Anterior cingulate cortex (tissue), 58 donors: ENCODE data around the gene RALGAPB.
"Not testable (repeated sequence)": the region's sequence is repeated elsewhere in the genome, so short reads cannot be mapped to it uniquely, and the experiment has no call there.

ENCODE experiments used
- DNase-seq, 58 donors: peaks; one replicate each; lab custom pipeline; 2025; lab: John Stamatoyannopoulos, UW

RALGAPB gene

DNA sequence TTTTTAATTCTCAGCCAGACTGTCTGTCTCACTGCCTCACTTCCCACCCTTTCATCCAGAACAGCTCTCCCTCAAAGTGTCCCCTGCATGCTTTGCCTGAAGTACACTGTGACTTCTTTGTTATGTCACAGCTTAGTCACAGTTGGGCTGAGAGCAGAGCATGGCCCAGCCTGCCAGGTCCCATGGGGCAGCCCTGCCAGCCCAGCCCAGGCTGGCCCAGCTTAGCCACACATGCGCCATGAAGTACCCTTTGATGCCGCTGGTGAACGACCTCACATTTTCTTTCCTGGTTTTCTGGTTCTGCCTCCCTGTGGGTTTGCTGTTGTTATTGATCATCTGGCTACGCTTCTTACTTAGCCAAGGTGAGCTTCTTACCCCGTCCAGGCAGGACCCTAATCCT lies 108.4 kb downstream of the RALGAPB start, which contains the start of gene ADIG:
Gene ADIG (plus strand): TSS at position 185 of the 400 bp plus-strand sequence. CDS start 54 bp downstream, at position 239.
- peak in 51 of 58 donors; percentile 7 to 84 (median 51) for DNase-seq

DNA sequence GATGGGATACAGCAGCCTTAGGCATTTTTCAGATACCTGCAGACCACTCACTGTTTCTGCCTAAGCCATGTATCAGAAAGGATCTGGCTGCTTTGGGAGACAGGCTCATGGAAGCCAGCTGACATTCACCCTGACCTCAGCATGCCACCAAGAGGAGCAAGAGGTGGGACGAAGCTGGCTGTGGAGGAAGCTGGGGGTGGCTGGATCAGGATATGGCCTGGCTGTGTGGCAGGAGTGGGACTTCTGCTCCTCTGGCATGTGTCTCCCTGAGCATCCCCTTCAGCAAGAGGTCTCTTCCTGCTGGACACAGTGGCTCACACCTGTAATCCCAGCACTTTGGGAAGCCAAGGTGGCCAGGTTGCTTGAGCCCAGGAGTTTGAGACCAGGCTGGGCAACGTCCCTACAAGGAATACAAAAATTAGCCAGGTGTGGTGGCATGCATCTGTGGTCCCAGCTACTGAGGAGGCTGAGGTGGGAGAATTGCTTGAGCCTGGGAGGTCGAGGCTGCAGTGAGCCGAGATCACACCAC lies 109.3 kb downstream of the RALGAPB start:
- no peak for DNase-seq

DNA sequence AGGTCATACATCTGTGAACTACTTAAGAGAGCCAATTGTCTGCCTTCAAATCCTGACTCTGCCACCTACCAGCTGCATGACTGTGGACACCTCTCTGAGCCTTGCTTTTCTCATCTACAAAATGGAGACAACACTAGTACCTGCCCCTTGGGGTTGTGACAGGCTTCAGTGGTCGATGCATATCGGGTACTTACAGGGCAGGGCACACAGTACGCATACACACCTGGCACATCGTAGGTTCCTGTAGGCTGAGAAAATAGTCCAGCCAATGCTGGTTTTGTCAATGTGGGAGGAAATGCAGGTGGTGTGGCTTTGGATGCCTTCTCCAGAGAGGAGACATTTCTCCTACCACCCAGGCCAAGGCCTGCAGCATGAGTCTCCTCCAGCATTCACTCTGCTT lies 110.7 kb downstream of the RALGAPB start:
- DNase-seq, result no peak

DNA sequence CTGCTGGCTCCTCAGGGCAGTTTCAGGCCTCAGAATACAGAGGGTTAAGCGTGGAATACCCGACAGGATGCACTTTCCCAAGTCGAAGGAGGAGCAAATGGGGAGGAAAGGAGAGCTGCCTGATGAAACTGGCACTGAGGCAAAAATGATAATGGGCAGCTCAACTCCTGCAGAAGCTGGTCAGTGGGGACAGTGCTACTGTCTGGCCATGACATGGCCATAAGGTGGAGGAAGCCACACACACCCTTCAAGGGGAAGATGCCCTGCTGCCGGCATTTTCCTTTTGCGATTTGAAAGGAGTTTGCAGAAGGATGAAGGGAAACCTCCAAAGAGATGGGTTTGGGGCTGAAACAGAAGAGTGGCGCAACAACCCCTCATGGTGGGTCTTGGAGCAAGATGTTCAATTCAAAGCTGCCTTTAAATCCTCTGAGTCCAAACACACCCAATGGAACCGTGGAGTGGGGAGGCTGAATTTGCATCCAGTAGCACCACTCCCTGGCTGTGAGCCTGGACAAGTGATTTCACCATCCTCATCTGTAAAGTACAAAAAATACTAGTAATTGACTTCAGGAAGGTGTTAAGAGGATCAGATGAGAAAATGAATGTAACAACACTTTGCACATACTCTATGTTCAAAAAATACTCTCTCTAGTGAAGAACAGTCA lies 111.6 kb downstream of the RALGAPB start:
- DNase-seq, result no peak

DNA sequence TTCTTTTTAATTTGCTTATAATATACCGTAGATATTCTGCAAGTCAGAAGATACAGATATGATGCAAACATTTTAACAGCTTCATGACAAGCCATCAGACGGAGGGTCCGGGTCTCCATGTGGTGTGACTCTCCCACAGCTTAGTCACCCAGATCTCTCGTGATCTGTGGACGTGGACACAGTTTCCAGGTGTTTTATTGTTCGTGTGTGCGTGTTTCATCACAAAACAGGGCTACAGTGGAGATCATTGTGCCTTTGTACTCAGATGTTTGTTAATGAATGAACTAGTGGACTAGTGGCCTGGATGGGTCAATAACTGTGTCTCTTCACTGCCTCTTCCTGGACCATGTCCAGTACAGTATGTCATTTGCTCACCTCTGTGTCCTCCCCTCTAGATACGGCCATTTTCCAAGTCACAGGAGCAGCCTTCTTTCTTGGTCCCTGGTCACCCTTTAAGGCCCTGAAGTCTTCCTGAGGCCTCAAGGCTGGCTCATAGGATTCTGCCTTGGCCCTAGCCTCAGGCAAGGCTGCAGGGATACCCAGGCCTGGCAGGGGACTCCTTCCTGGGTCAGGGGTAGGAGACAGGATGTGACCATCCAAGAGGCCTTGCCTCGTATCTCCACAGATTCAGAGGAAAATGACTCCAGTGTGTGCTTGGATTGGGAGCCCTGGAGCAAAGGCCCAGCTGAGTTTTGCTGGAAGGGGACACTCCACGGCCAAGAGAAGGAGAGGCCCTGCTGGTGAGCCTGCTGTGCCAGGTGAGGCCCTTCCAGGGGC lies 112.9 kb downstream of the RALGAPB start:
- no peak for DNase-seq

DNA sequence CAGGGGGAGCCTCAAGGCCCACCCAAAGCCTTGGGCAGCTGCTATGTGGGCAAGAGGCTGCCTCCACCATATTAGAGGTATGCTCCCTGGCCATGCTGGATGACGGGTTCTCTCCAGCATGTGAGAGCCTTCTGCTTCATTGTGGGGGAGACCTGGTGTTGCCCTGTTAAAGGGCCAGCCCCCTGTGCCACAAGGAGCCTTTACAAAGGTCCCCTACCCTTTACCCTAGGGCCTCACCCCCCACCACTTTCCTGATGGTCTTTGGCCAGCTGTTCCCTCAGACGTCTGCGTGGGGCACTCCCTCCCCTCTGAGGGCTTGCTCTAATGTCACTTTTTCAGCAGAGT lies 113.5 kb downstream of the RALGAPB start:
- no peak for DNase-seq

DNA sequence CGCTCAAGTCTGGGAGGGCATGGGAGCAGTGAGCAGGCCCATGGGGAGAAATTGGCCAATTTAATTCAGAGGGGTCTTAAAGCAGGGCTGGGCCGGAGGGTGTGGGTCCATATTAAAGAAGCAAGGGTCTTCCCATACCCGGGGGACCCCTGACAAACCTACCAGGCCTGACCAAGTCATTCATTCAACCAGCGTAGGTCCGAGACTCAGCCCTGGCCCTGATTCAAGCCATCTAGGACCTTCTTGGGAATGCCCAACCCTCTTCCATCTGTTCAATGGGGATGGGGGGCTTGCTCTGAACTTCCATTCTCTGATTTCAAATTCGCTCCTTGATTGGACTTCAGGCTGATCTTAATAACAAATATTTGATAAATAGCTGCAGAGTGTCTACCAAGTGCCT lies 115.7 kb downstream of the RALGAPB start:
- no peak for DNase-seq

DNA sequence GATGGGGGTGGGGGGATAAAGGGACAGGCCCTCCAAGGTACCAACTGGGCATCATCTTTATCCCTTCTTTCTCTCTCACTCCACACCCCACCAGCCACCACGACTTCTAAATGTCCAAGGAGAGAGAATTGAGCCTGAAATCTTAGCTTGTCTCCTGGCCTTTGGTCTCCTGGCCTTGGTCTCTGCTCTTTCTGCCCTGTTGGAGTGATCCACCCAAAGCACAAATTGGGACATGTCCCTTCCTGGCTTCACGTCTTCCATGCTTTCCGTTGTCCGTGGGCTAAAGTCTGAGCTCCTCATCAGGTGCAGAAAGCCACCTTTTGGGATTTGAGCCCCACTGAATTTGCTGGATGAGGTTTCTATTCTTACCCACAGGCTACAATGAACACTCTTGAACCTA lies 116.7 kb downstream of the RALGAPB start:
- no peak for DNase-seq

DNA sequence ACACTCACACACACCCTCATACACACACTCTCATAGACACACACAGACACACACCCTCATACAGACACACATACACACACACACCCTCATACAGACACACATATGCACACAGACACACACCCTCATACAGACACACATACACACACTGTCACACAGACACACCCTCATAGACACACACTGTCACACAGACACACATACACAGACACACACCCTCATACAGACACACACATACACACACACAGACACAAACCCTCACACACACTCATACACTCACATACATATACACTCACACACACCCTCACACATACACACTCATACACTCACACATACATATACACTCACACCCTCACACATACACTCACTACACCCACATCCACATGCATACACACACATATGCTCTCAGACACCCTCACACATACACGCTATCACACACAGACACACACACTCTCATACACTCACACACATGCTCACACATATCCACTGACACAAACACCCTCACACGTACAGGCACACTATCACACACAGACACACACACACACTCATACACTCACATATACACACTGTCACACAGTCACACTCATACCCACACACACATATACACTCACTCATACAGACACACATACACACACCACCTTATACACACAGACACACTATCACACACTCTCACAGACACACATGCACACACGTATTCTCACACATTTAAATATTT lies 117.5 kb downstream of the RALGAPB start:
- no peak for DNase-seq

DNA sequence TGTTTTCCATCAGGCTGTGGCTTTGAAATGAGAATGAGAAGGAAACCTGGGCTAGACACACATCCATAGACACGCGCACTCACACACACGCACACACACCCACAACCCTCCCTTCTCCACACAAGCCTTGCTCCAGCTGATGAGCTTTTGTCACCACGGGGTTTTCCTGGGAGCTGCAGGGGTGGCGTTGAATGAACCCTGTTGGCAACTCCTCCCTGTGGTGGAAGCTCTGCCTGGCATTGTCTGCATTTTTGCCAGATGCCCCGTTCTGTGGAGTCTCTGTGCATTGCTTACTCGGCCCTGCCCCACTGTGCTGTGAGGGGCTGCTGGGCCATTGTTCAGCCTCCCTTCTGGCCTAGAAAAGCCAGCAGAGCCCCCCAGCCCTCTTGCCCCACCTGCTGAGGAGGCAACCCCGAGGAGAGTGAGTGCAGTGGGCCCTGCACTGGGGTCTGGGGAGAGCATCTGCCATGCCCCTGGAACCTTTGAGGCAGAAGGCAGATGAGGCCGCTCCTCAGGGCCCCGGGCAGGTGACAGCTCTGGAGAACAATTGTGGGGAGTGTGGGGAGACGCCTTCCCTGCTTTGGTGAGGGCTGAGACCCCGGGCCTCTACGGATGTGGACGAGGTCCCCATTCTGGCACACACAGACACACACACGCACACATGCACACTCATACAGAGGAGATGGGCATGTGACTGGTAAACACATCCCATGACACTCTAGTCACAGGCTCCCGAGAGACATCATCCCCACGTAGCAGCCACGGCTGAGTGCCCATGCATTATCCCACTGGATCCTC lies 118.2 kb downstream of the RALGAPB start:
- peak in 1 of 58 donors; percentile 5 for DNase-seq

DNA sequence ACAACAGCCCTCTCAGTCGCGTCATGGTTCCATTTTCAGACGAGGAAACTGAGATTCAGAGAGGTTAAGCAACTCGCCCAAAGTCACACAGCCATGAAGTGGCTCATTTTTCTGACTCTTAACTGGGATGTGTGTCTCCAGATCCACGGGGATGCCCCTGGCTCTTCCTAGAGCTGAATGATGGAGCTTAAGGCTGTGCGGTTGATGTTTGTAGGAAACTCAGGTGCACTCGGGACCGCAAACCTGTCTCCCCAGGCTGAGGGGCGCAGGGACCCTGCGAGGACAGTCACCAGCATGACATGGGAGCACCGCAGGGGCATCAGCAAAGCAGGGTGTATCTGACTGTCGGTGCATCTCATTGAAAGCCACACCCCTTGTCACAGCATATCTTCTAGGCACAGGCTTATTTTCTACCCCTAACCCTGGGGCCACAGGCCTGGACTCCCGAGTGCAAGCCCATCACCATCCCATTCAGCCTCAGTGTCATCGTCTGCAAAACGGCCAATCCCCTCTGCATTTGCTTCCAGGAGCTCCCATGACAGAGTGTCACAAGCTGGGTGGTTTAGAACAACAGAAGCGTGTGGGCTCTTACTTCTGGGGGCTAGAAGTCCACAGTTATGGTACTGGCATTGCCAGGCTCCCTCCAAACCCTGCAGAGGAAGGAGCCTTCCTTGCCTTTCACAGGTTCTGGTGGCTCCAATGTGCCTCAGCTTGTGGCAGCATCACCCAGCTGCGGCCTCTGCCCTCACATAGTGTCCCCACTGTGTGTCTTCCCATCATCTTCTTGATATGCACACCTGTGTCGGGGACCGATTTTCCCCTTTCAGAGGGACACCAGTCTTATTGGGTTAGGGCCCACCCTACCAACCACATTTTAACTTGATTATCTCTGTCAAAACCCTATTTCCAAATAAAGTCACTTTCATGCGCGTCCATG lies 119.1 kb downstream of the RALGAPB start:
- DNase-seq, result no peak

DNA sequence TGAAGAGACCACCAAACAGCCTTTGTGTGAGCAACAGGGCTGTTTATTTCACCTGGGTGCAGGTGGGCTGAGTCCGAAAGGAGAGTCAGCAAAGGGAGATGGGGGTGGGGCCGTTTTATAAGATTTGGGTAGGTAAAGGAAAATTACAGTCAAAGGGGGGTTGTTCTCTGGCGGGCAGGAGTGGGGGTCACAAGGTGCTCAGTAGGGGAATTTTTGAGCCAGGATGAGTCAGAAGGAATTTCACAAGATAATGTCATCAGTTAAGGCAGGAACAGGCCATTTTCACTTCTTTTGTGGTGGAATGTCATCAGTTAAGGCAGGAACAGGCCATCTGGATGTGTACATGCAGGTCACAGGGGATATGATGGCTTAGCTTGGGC lies 119.8 kb downstream of the RALGAPB start:
- DNase-seq, result not testable (repeated sequence)

DNA sequence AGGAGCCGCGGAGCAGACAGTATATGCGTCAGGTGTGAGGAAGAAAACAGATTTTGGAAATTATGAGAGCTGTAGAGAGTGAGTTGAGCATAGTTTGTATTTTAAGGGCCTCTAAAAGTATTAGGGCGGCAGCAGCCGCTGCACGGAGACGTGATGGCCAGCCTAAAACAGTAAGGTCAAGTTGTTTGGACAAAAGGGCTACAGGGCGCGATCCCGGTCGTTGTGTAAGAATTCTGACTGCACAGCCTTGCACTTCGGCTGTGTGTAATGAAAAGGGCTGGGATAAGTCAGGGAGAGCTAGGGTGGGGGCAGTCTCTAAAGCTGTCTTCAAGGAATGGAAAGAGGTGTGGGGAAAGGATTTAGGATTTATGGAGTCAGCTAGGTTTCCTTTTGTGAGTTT lies 121.6 kb downstream of the RALGAPB start:
- DNase-seq, result not testable (repeated sequence)

DNA sequence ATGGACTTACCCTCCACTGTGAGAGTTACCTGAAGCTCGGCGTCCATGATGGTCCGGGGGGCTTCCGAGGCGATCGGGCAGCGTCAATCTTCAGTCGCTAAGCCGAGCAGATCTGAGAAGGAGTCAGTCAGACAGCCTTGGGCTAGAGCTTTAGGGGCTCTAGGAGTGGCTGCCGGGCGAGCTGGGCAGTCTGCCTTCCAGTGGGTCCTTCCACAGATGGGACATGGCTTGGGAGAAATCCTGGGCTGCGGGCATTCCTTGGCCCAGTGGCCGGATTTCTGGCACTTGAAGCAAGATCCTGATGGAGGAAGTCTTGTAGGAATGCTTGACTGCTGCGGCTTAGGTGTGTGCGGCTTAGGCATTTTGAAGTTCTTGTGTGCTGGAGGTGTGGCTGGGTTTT lies 123.2 kb downstream of the RALGAPB start:
- DNase-seq, result not testable (repeated sequence)

DNA sequence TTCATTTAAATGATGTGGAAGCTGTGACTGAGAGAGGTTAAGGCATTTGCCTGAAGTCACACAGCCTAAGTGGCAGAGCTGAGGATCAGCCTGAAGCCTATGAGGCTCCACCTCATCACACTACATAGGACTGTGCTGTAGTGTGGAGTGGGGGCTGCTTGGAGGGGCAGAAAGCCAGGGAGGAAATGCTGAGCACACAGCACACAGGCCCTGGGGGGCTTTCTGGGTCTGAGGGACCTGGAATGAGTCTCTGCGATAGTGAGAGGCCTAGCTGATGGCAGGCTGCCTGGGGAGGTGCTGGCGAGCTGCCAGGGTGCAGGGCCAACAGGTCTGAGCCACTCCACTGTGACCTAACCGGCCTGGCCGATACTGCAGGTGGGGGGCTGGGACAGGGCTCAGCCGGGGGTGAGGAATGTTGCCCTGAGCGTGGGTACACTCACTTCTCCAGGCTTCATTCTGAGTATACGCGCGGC lies 126.8 kb downstream of the RALGAPB start:
- peak in 2 of 58 donors; percentile 2 to 40 for DNase-seq

DNA sequence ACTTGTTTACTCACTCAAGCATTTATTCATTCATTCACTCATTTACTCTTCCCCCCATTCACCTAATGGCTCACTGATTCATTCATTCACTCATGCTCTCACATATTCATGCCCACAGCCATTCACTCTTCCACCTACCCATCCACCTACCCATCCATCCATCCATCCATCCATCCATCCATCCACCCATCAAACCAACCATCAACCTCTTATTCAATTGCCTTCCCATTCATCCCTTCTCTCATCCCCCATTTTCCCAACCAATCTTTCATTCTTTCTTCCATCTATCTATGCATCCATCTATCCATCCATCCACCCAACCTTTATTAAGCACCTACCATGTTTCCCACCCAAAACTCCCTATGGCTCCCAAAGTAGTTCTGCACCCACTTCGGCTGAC lies 127.4 kb downstream of the RALGAPB start:
- no peak for DNase-seq

DNA sequence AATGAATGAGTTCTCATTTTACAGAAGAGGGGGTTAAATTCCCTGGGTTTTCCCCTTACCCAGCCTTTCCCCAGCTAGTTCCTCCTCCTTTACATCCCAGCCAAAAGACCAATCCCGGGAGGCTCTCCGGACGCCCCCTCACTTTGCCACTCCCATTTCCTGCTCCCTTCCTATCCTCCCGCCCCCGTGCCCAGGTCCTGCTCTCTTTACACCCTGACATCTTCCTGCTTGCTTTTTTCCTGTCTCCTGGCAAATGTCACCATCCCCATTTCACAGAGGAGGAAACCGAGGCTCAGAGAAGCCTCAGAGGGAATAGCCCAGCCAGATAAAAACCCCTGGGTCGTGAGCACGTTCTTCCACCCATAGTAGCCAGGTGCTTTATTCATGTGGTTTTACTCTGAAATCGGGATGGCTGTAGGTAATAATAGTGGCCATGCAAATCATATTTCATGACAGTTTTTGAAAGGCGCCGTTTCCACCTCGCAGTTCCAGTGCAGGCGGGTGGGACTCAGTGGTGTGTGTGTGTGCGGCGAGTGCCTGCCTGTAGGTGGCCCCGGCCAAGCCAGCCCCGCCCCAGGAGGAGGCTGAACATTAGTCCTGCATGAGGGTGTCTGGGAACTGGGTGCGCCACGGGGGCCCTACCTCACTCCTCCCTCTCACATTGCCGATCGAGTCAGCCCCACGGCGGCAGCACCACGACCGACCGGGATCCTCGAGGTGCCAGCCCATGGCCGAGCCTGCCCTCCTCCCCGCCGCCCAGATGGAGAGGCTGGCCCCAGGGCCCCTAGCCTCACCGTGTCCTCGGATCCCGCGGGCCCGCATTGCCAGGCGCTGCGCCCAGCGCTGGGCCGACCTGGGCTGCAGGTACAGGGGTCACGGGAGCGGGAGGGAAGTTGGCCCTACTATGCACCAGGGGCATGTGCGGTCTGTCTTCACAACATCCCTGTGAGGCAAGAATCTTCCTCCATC lies 128.9 kb downstream of the RALGAPB start, which contains the start of gene ARHGAP40:
Gene ARHGAP40 (plus strand): TSS at position 594 of the 969 bp plus-strand sequence.
- peak in 1 of 58 donors; percentile 5 for DNase-seq

DNA sequence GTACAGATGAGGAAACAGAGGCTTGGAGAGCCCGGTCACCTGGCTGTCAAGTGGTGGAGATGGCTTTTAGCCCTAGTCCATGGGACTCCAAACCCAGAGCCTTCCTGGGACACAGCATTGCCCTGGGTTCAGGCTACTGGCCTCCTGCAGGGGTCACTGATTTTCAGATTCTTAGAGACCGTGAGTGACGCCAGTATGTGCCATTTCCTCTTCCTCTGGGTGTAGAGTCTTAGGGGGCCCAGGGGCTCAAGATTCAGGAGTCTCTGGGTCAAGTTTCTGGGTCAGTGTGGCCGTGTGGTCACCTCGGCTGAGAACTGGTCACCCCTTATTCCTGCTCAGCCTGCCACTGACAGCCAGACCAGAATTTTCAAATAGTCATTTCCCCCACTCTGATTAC lies 129.5 kb downstream of the RALGAPB start:
- no peak for DNase-seq
